ENCODE results near the gene RUNX2.
"Not testable (repeated sequence)": the region's sequence is repeated elsewhere in the genome, so short reads cannot be mapped to it uniquely, and the experiment has no call there.

The RUNX2 gene

GRCh38 chr6:45553730-45554344, 225.7 kb downstream of the RUNX2 start:
- H3K4me3 ChIP-seq (ENCODE audit: low read length) = no peak overlapping the region
- DNase-seq (ENCODE audit: low read depth) = no peak
- no peak for TF ChIP-seq CTCF (conservative IDR thresholded peaks at IDR 0.05; ENCODE audit: low read length)

- TF ChIP-seq CTCF (conservative IDR thresholded peaks at IDR 0.05; ENCODE audit: low read length) = no peak
- no peak for DNase-seq (ENCODE audit: low read depth)
- no peak overlapping the region for H3K4me3 ChIP-seq (ENCODE audit: low read length)
These were observed 226.5 kb downstream of the RUNX2 start for GRCh38 chr6:45554591-45554990.

GRCh38 chr6:45555981-45556771, 228.0 kb downstream of the RUNX2 start:
- TF ChIP-seq CTCF (conservative IDR thresholded peaks at IDR 0.05; ENCODE audit: low read length) = no peak
- peak overlapping the region; percentile 51 for H3K4me3 ChIP-seq (ENCODE audit: low read length)
- peak; percentile 85 for DNase-seq (ENCODE audit: low read depth)

- DNase-seq (ENCODE audit: low read depth) = no peak
- peak overlapping the region; percentile 51; the same call in 1 of the 2 replicates for H3K4me3 ChIP-seq (ENCODE audit: low read length)
- no peak for TF ChIP-seq CTCF (conservative IDR thresholded peaks at IDR 0.05; ENCODE audit: low read length)
These were observed 228.7 kb downstream of the RUNX2 start for GRCh38 chr6:45556828-45557227.

GRCh38 chr6:45557454-45557853, 229.3 kb downstream of the RUNX2 start:
- TF ChIP-seq CTCF (conservative IDR thresholded peaks at IDR 0.05; ENCODE audit: low read length) = no peak
- no peak for DNase-seq (ENCODE audit: low read depth)
- H3K4me3 ChIP-seq (ENCODE audit: low read length) = no peak overlapping the region

- TF ChIP-seq CTCF (conservative IDR thresholded peaks at IDR 0.05; ENCODE audit: low read length) = no peak
- DNase-seq (ENCODE audit: low read depth) = no peak
- H3K4me3 ChIP-seq (ENCODE audit: low read length) = no peak overlapping the region
These were observed 230.7 kb downstream of the RUNX2 start for GRCh38 chr6:45558858-45559257.

- not testable (repeated sequence) for H3K4me3 ChIP-seq (ENCODE audit: low read length); DNase-seq (ENCODE audit: low read depth)
These were observed 232.2 kb downstream of the RUNX2 start for GRCh38 chr6:45560321-45560820.

Data from AG10803 (cell line).